Eye (tissue), 1 donor: Measurements from ENCODE around the gene PPL.

Source experiments
- DNase-seq: peaks from one replicate; pipeline ENCODE4 v3.0.0-alpha.2; 2015

The PPL gene

GRCh38 chr16:4884972-4885874 lies 51.7 kb downstream of the PPL start:
- no peak for DNase-seq

DNA sequence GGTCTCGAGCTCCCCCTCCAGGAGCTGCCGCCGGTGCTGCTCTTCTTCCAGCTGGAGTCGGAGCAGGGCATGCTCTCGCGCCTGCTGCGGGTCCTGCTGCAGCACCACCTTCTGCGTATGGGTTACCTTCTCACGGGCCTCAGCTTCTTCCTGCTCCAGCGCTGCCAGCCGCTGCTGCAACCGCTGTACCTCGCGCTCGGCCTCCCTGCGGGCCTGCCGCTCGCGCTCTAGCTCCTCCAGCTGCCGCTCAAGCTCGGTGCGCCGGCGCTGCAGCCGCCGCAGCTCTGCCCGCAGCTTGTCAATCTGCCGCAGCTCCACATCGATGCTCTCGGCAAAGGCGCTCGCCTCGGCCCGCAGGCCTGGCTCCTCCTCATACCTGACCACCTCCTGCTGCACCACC lies 52.7 kb downstream of the PPL start:
- DNase-seq, result no peak

DNA sequence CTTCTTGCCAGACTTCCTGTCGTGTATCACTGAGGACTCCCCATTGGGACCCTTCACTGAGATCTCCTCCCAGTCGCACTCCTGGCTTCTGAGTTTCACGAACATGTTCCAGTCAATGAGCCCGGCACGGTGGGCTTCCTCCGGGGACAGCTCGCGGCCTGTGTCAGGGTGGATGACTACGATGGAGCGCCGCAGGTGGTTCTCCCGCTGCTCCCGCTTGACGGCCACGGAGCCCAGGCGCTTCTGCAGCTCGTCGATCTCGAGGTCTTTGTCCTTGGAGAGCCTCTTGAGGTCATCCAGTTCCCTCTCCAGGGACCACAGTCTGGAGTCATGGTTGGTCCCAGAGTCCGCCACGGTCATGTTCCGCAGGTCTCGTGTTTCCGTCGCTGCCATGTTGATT lies 53.4 kb downstream of the PPL start:
- no peak for DNase-seq

DNA sequence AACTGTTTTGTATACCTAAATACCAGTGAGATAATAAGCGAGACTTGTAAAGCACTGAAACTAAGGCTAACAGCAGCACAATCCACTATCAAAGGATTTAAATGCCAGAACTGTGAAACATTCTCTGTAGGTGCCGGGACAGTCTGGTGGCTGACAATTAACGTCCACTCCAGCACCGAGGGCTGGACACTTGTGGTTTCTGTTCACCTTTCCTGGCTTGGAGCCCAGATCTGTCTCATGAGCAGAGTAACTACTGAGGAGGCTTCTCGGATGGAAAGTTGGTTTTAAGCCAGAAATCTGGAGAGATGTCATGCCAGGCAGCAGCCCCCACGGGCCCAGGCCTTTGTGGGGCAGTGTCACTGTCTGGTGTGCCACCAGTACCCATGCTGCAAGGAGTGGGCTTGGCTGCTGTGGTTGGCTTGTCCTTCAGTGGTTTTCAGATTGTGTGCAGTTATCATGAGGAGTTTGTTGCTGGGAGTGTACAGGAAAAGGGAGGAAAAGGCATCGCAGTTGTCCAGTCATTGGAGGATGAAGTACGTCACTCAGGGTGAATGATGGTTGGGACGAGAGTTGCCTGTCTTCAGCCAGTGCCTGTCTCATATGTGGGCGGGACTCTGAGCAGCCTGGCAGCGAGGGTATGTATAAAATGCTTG lies 54.2 kb downstream of the PPL start:
- DNase-seq, result peak; percentile 10

GRCh38 chr16:4882000-4882632 lies 54.8 kb downstream of the PPL start:
- DNase-seq, result peak; percentile 25

GRCh38 chr16:4880006-4880580 lies 56.9 kb downstream of the PPL start:
- no peak for DNase-seq

- no peak for DNase-seq
Observed at GRCh38 chr16:4879049-4879448, 57.9 kb downstream of the PPL start.

GRCh38 chr16:4877380-4877685 lies 59.6 kb downstream of the PPL start:
- DNase-seq, result no peak

GRCh38 chr16:4876646-4877379 lies 60.1 kb downstream of the PPL start:
- no peak for DNase-seq

DNA sequence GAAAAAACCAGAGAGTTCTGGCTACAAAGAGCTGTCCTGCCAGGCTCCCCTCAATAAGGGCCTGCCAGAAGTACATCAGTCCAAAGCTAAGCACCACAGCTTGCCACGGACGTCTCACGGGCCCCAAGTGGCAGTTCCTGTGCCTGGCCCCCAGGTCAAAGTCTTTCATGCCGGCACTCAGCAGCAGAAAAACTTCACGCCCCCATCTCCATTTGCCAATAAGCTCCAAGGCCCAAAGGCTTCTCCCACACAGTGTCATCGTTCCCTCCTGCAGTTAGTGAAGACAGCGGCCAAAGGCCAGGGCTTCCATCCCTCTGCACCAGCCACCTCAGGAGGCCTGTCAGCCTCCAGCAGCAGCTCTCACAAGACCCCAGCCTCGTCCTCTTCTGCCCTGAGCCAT lies 62.3 kb downstream of the PPL start:
- DNase-seq, result no peak

DNA sequence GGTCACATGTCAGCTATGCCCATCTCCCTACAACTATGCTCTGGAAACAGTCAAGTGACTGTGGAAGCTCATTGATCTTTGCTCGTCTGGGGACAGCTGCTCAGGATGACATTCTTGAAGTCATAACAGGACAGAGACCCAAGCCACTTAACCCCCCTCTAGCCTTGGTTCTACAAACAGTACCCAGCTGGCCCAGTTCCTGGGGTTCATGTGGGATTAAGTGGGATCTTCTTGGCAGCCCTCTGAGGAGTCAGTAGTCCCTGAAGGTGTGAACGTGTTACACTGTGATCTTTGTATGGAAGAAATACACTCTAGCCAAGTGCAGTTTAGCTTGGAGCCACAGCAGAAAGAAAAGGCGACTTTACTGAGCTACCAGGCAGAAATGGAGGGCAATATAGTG lies 63.9 kb downstream of the PPL start:
- no peak for DNase-seq

- DNase-seq, result no peak
Observed at GRCh38 chr16:4871071-4871470, 65.9 kb downstream of the PPL start.

GRCh38 chr16:4870138-4870671 lies 66.7 kb downstream of the PPL start:
- DNase-seq, result no peak

DNA sequence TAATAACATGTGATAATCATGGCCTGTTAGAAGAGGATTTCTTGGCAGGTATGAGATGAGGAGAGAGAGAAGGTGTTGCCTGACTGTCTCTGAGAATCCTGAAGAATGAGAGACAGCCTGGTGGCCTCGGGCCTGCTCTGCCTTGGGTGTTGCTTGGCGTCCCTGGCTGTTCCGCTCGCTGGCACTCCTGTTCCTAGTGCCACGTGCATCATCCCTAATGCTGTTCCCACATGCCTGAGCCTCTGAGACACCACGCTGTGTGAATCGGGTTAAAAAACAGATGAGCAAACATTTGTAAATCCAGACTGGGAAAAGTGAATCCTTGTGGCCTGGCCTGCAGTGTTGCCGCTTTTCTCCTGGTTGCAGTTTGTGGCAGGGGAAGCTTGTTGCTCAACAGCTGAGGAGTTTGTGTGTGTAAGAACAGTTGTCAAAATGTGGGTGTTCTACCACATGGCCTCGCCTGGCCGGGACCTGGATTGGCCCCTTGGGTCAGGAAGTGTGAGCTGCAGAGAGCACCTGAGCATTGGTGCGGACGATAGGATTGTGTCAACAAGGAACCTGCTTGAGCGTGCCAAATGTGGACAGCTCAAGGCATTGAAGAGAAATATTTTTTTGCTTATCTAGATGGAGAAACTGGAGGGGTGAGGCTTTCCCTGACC lies 67.7 kb downstream of the PPL start:
- no peak for DNase-seq

DNA sequence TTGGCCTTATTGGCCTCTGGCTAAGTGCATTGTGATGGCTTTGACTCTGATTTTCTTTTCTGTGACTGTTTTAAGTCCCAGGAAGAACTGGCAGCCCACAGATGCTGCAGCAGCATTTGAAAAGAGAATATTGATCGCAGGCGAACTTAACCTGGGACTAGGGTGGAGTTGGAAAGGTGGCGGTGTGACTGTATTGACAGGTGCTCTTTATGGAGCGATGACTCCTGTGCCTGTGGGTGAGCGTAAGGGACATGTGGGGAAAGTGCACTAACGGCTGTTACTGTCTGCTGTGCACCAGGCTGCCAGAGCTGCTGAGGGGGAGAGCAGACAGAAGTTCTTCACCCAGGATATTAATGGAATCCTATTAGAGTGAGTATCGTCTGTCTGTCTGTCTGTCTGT lies 68.4 kb downstream of the PPL start:
- DNase-seq, result no peak

DNA sequence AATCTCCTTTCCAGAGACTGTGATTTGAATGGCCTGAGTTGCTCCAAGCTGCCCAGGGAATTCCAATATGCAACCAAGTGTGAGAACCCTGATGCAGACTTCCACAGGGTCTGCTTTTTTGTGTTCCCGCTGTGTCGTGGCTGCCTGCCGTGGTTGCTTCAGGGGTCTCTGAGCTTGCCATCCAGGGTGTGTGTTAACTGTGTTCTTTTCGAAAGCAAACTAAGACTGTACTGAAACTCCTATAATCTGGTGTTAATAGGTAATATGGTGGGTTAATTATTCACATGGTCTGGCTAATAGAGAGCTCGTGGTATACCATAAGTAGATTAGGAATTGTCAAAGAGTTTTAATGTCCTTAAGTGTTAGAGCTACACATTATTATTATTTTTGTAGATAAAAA lies 68.9 kb downstream of the PPL start:
- peak; percentile 22 for DNase-seq

DNA sequence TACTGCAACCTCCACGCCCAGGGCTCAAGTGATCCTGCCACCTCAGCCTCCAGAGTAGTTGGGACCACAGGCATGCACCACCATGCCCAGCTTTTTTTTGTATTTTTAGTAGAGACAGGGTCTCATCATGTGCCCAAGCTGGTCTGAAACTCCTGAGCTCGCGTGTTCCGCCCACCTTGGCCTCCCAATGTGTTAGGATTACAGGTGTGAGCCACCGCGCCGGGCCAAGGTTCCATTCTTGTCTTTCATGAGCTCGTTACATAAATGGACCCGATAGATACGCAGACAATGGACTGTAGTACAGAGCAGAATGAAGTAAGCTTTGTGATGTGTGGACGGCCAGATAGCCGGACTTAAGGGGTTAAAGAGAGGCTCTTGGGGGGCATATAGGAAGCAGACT lies 70.4 kb downstream of the PPL start:
- DNase-seq, result no peak

DNA sequence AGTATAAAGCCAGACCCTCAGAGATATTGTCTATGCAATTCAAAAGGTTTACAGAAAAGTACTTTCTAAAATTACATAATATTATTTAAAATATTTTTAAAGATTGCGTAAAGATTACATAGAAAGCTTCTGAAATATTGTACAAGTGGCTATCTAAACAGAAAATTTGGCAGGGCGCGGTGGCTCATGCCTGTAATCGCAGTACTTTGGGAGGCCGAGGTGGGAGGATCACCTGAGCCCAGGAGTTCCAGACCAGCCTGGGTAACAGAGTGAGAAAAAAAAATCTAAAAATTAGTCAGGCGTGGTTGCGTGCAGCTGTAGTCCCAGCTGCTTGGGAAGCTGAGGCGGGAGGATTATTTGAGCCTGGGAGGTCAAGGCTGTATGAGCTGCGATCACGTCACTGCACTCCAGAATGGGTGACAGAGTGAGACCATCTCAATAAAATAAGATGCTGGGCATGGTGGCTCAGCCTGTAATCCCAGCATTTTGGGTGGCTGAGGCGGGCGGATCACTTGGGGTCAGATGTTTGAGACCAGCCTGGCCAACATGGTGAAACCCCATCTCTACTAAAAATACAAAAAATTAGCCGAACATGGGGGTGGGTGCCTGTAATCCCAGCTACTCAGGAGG lies 71.6 kb downstream of the PPL start:
- no peak for DNase-seq

DNA sequence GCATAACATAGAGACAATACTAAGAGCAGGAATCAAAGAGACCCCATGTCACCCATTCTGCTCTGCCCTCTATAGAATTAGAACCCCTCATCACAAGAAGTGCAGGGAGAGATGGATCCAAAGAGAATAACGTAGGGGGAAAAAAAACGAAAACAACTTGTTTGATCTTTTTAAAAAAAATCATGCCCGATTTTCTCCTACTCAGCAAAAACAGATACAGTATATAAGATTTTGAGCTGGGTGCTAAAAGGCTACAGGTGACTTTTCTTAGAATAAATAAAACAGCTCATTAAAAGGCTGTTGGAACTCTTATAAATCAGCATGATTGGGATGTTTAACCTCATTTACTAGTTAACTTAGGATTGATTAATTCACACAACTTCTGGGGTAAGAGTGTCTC lies 72.2 kb downstream of the PPL start:
- DNase-seq, result no peak

GRCh38 chr16:4862639-4863038 lies 74.3 kb downstream of the PPL start:
- no peak for DNase-seq

DNA sequence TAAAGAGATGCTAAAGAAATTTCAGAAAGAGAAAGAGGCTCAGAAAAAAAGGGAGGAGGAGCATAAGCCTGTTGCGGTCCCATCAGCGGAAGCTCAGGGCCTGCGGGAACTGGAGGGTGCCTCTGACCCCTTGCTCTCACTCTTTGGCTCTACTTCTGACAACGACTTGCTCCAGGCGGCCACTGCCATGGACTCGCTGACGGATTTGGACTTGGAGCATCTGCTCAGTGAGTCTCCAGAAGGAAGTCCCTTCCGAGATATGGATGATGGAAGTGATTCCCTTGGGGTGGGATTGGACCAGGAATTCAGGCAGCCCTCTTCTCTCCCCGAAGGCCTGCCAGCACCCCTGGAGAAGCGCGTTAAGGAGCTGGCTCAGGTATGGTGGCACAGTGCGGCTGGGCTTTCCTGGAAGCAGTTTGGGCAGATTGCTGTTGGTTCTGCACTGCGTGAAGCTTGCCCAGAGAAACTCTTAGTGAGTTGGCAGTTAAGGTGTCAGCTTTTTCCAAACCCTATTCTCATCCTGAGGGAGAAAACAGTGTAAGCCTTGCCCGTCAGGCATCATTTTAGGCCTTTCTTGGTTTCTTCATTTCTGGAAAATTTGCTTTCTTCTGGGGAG lies 76.1 kb downstream of the PPL start:
- no peak for DNase-seq
